Smooth muscle cell (in vitro differentiated cells): ENCODE data around the gene BLTP1. TPM values are rescaled to one million over a fixed set of nuclear protein-coding genes. Genes with fewer than 3 reads are reported as not detected.

ENCODE experiments used
- DNase-seq: peaks from one replicate; lab custom pipeline; 2025; ENCODE audit not compliant: unreplicated experiment; lab: John Stamatoyannopoulos, UW
- H2AFZ ChIP-seq: fragments of 200-600 bp; sonication (generic); 2 replicates; pipeline ENCODE4 v1.6.0; 2016; ENCODE audit warnings: antibody characterized with exemption, low read depth, mild to moderate bottlenecking
- H3F3A ChIP-seq: fragments of 200-600 bp; sonication (generic); 2 replicates; pipeline ENCODE4 v1.6.0; 2017; ENCODE audit warnings: antibody characterized with exemption, low read depth
- H3K27ac ChIP-seq: fragments of 200-600 bp; sonication (generic); 2 replicates; pipeline ENCODE4 v1.5.1; 2016; ENCODE audit warnings: low read depth, mild to moderate bottlenecking
- H3K27me3 ChIP-seq: fragments of 200-600 bp; sonication (generic); 2 replicates; pipeline ENCODE4 v1.6.1; 2016; ENCODE audit warnings: low read depth, mild to moderate bottlenecking
- H3K36me3 ChIP-seq: fragments of 200-600 bp; sonication (generic); 2 replicates; pipeline ENCODE4 v1.5.1; 2016; ENCODE audit warnings: low read depth
- H3K4me1 ChIP-seq: fragments of 200-600 bp; sonication (generic); 2 replicates; pipeline ENCODE4 v1.5.1; 2016; ENCODE audit warnings: low read depth
- H3K4me2 ChIP-seq: fragments of 200-600 bp; sonication (generic); 2 replicates; pipeline ENCODE4 v1.6.0; 2016; ENCODE audit warnings: mild to moderate bottlenecking
- H3K4me3 ChIP-seq: fragments of 200-600 bp; sonication (generic); 2 replicates; pipeline ENCODE4 v1.5.1; 2016; ENCODE audit warnings: mild to moderate bottlenecking
- H3K79me2 ChIP-seq: fragments of 200-600 bp; sonication (generic); 2 replicates; pipeline ENCODE4 v1.6.0; 2016; ENCODE audit warnings: low read depth, mild to moderate bottlenecking
- H3K9ac ChIP-seq: fragments of 200-600 bp; sonication (generic); 2 replicates; pipeline ENCODE4 v1.6.0; 2016; ENCODE audit warnings: low read depth
- H3K9me3 ChIP-seq: fragments of 200-600 bp; sonication (generic); replicated peaks from 2 replicates; pipeline ENCODE4 v1.5.1; 2016; ENCODE audit warnings: low read depth
- H4K20me1 ChIP-seq: fragments of 200-600 bp; sonication (generic); 2 replicates; pipeline ENCODE4 v1.6.0; 2016; ENCODE audit warnings: low read depth
- WGBS: methylation state at CpG from one replicate; pipeline ENCODE4 v1.1.7; 2016; ENCODE audit warnings: low lambda C conversion rate; 5-methylcytosine and 5-hydroxymethylcytosine counted together
- polyA plus RNA-seq: library from polyadenylated mRNA; unstranded; fragments of >200 nt; fragmentation: Nextera tagmentation; extraction: Ambion mirVana; gene quantifications from 2 replicates; pipeline ENCODE4 v1.2.1, GENCODE V29; 2016
- total RNA-seq: library from RNA; depleted of rRNA; stranded (reverse); fragments of >200 nt; gene quantifications from 2 replicates; pipeline ENCODE4 v1.2.3, GENCODE V29; 2014
- TF ChIP-seq, protein P1 (sequence below): fragments of 200-600 bp; sonication (generic); IDR thresholded peaks from 2 replicates; pipeline ENCODE4 v1.5.1; 2017; ENCODE audit warnings: borderline replicate concordance, mild to moderate bottlenecking, antibody characterized with exemption; ENCODE audit not compliant: insufficient read depth, poor library complexity, severe bottlenecking

Gene BLTP1
- total and polyA plus RNA-seq, 2 experiments from 2014 or later = 4.7 to 80.5 TPM

DNA sequence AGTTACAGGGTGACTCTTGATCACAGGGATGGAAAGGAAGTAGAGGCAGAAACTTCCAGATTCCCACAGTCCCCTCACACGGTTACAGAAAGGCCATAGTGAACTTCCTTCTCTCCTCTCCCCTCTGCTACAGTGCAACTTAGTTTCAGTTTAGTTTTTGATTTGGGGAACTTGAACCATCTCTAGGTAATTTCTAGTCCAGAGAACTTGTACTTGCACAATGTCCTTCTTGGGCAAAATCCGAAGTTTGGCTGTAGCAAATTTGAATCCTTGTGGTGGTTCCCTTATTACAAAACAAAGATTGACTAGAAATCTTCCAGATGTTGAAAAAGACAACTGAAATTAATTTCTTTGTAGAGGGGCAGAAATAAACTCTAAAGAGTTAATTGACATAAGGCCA is 1.2 kb upstream of the BLTP1 start:
- no peak overlapping the region for H3K4me2 ChIP-seq

DNA sequence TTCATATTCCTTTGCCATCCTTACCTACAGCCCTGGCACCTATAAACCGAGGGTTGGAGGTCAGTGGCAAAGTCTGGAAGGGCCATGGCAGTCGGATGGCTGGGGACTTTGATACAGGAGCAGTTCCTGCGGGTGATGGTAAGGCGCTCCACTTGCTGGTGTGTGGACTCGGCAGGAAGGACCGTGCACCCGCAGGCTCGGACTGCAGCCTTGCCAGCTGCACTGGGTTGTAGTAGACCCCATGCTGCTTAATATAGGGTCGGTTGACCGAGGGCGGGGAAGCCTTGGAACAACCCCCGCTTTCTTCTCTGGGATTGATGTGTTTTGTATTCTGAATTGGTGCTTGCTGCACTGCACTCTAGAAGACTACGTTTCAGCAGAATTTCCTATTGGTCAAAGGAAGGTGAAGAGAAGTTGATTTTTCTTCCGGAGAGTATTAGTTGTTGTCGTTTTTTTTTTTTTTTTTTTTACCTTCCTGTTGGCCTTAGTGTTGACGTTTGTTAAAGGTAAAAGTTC is 638 bp downstream of the BLTP1 start:
- peak overlapping the region; percentile 97 for H2AFZ ChIP-seq
- under 1% methylated on average over 16 of the region's 16 CpGs for WGBS
- TF ChIP-seq, protein P1, sequence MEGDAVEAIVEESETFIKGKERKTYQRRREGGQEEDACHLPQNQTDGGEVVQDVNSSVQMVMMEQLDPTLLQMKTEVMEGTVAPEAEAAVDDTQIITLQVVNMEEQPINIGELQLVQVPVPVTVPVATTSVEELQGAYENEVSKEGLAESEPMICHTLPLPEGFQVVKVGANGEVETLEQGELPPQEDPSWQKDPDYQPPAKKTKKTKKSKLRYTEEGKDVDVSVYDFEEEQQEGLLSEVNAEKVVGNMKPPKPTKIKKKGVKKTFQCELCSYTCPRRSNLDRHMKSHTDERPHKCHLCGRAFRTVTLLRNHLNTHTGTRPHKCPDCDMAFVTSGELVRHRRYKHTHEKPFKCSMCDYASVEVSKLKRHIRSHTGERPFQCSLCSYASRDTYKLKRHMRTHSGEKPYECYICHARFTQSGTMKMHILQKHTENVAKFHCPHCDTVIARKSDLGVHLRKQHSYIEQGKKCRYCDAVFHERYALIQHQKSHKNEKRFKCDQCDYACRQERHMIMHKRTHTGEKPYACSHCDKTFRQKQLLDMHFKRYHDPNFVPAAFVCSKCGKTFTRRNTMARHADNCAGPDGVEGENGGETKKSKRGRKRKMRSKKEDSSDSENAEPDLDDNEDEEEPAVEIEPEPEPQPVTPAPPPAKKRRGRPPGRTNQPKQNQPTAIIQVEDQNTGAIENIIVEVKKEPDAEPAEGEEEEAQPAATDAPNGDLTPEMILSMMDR = no peak
- no peaks in the 10 kb centered on the region for H3F3A ChIP-seq
- no peaks in the 10 kb centered on the region for H3K36me3 ChIP-seq
- peaks cover 13% of the 10 kb centered on the region for H3K4me1 ChIP-seq
- H3K4me3 ChIP-seq = peak overlapping the region; percentile 96
- H3K27me3 ChIP-seq = no peaks in the 10 kb centered on the region
- no peaks in the 10 kb centered on the region for H3K9me3 ChIP-seq
- H3K4me2 ChIP-seq = peak overlapping the region; percentile 99
- H3K27ac ChIP-seq = peak overlapping the region; percentile 78
- peak; percentile 28 for DNase-seq
- H3K9ac ChIP-seq = peak overlapping the region; percentile 87
- peaks cover 9% of the 10 kb centered on the region for H4K20me1 ChIP-seq
- peaks cover 24% of the 10 kb centered on the region for H3K79me2 ChIP-seq

More for the DNA sequence above, 1.2 kb upstream of the BLTP1 start:
- H3F3A ChIP-seq = no peaks in the 10 kb centered on the region
- peaks cover 13% of the 10 kb centered on the region for H3K4me1 ChIP-seq
- H4K20me1 ChIP-seq = no peaks in the 10 kb centered on the region
- no peak overlapping the region for H3K27ac ChIP-seq
- TF ChIP-seq, protein P1 = no peak
- DNase-seq = no peak
- H3K9me3 ChIP-seq = no peaks in the 10 kb centered on the region
- H3K4me3 ChIP-seq = no peak overlapping the region
- 96% methylated on average over 2 of the region's 2 CpGs for WGBS
- no peaks in the 10 kb centered on the region for H3K36me3 ChIP-seq
- peak overlapping the region; percentile 97 for H2AFZ ChIP-seq
- H3K27me3 ChIP-seq = no peaks in the 10 kb centered on the region
- H3K79me2 ChIP-seq = peaks cover 17% of the 10 kb centered on the region
- H3K9ac ChIP-seq = no peak overlapping the region

DNA sequence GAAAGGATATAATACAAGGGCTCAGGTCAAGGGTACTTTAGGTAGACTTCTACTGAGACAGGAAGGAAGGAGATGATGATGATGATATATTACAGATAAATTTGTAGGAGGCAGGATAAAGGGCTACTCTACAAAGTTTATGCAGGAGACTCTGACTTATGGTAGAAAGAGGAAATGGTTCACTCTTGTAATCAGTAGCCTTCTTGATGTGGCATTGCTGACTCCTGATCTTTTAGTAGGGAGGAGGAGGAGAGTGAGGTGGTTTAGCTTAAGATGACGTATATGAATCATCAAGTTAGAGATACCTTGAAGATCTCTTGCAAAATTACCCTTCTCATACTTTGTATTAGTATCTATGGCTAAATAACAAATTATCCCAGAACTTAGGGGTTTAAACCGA is 4.7 kb downstream of the BLTP1 start:
- H3K4me3 ChIP-seq = no peak overlapping the region
- peaks cover 62% of the 10 kb centered on the region for H3K79me2 ChIP-seq
- no peak overlapping the region for H2AFZ ChIP-seq
- H4K20me1 ChIP-seq = peaks cover 49% of the 10 kb centered on the region
- TF ChIP-seq, protein P1 = no peak
- no peak overlapping the region for H3K4me2 ChIP-seq
- H3F3A ChIP-seq = no peaks in the 10 kb centered on the region
- DNase-seq = no peak
- no peaks in the 10 kb centered on the region for H3K36me3 ChIP-seq
- no peaks in the 10 kb centered on the region for H3K27me3 ChIP-seq
- 93% methylated on average over 2 of the region's 2 CpGs for WGBS
- H3K9me3 ChIP-seq = no peaks in the 10 kb centered on the region
- H3K4me1 ChIP-seq = peaks cover 9% of the 10 kb centered on the region
- H3K9ac ChIP-seq = no peak overlapping the region
- no peak overlapping the region for H3K27ac ChIP-seq

DNA sequence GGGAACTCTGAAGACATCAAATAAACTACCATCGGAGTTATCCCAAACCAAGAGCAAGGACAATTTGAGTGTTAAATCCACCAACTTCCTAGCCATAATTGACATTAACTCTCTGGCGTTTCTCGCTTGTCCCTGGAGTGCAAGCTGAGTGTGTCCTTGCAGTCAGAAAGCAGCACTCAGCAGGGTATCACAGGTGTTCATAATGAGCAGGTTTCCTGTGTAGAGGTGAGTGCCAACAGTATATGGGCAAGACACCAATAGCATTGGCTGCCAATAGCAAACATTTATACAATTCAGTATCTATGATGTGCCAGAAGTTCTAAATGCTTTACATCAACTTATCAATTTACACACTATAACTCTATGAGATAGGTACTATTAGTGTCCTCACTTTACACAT is 11.2 kb downstream of the BLTP1 start:
- peaks cover 74% of the 10 kb centered on the region for H3K79me2 ChIP-seq

More for the DNA sequence above, 11.2 kb downstream of the BLTP1 start:
- Histone ChIP-seq H4K20me1 (peaks cover 67% of the 10 kb centered on the region), H3F3A (no peaks in the 10 kb centered on the region), H3K27me3 (no peaks in the 10 kb centered on the region), H3K4me2 (no peak overlapping the region), H3K4me3 (no peak overlapping the region), H3K9me3 (no peaks in the 10 kb centered on the region), H2AFZ (no peak overlapping the region), H3K27ac (no peak overlapping the region), H3K9ac (no peak overlapping the region), H3K4me1 (no peaks in the 10 kb centered on the region), H3K36me3 (no peaks in the 10 kb centered on the region)
- WGBS = 96% methylated on average over 3 of the region's 3 CpGs
- TF ChIP-seq, protein P1 = no peak
- DNase-seq = no peak
